GM19193 (cell line): ENCODE measurements around the gene ZNF835.

ENCODE experiments used
- POLR2A ChIP-seq: IDR thresholded peaks from 4 replicates; pipeline ENCODE4 v1.6.1; 2011; ENCODE audit not compliant: insufficient read depth, insufficient read length; ENCODE audit errors: extremely low read depth

ZNF835 gene

DNA sequence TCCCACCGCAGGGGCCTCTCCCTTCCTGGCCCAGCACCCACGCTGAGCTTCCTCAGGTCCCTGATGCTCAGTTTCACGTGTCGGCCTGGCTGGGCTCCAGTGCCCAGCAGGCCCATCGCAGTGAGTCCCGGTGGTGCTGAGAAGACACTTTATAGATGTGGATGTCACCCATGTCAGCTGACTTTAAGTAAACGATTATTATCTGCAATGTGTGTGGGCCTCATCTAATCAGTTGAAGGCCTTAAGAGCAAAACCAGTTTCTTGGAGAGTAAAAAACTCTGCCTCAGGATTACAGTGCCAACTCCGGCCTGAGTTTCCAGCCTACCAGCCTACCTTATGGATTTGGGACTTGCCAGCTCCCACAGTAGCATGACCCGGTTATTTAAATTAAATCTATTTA is 45.8 kb downstream of the ZNF835 start:
- TF ChIP-seq POLR2A, result no peak

GRCh38 chr19:56623006-56623405 is 48.6 kb downstream of the ZNF835 start:
- TF ChIP-seq POLR2A, result no peak

DNA sequence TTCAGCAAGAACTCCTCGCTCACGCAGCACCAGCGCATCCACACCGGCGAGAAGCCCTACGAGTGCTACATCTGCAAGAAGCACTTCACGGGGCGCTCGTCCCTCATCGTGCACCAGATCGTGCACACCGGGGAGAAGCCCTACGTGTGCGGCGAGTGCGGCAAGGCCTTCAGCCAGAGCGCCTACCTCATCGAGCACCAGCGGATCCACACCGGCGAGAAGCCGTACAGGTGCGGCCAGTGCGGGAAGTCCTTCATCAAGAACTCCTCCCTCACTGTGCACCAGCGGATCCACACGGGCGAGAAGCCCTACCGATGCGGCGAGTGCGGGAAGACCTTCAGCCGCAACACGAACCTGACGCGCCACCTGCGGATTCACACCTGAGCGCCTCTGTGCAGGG is 49.2 kb downstream of the ZNF835 start:
- TF ChIP-seq POLR2A, result no peak

DNA sequence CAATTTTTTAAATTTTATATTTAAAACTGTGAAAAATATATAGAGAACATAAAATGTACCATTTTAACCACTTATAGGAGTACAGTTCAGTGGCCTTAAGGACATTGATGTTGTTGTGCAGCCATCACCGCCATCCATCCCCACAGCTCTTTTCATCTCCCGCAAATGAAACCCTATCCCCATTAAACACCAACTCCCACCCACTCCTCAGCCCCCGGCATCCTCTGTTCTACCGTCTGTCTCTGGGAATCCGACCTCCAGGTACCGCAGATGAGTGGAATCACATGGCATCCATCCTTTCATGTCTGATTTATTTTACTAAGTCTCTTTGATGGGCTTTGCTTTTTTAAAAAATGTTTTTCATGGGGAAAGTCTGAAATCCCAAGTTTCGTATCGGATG is 52.4 kb downstream of the ZNF835 start:
- no peak for TF ChIP-seq POLR2A

DNA sequence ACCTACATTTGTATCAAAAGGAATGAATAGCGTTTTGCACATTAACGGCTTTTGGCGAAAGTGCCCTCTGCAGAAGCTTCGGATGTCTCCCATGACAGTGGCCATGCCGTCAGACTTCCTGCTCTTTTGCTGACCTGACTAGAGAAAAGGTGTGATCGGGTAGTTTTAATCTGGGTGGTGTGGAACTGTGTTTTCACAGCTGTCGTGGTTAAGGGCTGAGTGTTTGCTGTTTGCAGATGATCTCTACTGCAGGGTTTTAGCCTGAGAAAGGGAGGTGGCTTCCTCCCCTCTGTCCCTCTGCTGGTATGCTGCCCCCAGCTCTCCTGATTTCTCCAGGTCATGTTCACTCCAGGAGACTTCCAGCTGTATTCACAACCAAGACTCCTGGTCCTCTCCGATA is 54.0 kb downstream of the ZNF835 start:
- TF ChIP-seq POLR2A, result no peak

GRCh38 chr19:56613639-56614038 is 57.9 kb downstream of the ZNF835 start:
- no peak for TF ChIP-seq POLR2A

DNA sequence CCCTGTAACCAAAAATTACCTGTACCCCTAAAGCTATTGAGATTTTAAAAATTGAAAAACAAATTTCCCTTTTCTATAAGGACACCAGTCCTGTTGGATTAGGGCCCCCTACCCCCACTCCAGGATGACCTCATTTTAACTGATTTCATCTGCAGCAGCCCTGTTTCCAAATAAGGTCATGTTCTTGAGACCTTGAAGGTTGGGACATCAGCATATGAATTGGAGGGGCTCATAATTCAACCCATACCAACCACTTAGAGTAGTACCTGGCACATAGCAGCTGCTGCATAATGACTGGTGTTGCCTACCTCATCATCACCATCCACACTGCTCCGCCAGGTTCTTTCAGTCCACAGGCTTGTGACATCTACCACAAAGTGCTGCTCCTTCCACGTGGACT is 58.8 kb downstream of the ZNF835 start:
- TF ChIP-seq POLR2A, result no peak
